Spleen (tissue), 7 donors: ENCODE measurements around the gene FOLR3.

Source experiments
- POLR2A ChIP-seq, 3 donors: fragments of 450-650 bp; IDR thresholded peaks; one replicate each; pipeline ENCODE4 v1.5.1; 2017; ENCODE audit warnings: antibody characterized with exemption in 3 of 3, mild to moderate bottlenecking in 1 of 3
- POLR2AphosphoS5 ChIP-seq, 3 donors: sonication (generic); formaldehyde crosslinking; IDR thresholded peaks; one replicate each; pipeline ENCODE4 v1.5.1; 2017; ENCODE audit warnings: antibody characterized with exemption in 3 of 3
- TF ChIP-seq, protein P1 (sequence below), 11 experiments: fragments of 200-600 bp in 7 of 11; fragments of 450-650 bp in 4 of 11; sonication (generic) in 4 of 11; IDR thresholded peaks in 8 of 11; conservative IDR thresholded peaks in 3 of 11; 1 replicate in 7 of 11; 2 replicates in 4 of 11; pipeline versions ENCODE4 v1.4.0 to v1.8.0; 2016 to 2021; ENCODE audit warnings: antibody characterized with exemption in 11 of 11, inconsistent platforms in 4 of 11, mild to moderate bottlenecking in 1 of 11
- donor health status: DM: no; HTN: no; CAD: no; lungs with moderate emphysema.
- donor health status: DM: no; HTN: no; CAD: no.
- donor health status: DM: no; HTN: no; CAD: no.

DNA sequence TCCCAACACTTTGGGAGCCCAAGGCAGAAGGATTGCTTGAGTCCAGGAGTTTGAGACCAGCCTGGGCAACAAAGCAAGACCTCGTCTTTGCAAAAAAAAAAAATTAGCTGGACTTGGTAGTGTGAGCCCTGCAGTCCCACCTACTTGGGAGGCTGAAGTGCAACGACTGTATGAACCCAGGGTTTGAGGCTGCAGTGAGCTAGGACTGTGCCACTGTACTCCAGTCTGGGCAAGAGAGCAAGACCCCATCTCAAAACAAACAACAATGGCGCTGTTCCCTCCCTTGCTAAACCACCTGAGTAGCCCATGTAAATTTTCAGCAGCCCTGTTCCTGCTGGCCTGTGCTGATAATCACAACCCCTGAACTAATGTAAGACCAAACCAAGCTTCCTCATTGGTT, 35.5 kb upstream of the FOLR3 start:
- TF ChIP-seq POLR2A (IDR thresholded peaks at IDR 0.05) (no peak), POLR2AphosphoS5 (IDR thresholded peaks at IDR 0.05) (no peak)
- TF ChIP-seq, protein P1, sequence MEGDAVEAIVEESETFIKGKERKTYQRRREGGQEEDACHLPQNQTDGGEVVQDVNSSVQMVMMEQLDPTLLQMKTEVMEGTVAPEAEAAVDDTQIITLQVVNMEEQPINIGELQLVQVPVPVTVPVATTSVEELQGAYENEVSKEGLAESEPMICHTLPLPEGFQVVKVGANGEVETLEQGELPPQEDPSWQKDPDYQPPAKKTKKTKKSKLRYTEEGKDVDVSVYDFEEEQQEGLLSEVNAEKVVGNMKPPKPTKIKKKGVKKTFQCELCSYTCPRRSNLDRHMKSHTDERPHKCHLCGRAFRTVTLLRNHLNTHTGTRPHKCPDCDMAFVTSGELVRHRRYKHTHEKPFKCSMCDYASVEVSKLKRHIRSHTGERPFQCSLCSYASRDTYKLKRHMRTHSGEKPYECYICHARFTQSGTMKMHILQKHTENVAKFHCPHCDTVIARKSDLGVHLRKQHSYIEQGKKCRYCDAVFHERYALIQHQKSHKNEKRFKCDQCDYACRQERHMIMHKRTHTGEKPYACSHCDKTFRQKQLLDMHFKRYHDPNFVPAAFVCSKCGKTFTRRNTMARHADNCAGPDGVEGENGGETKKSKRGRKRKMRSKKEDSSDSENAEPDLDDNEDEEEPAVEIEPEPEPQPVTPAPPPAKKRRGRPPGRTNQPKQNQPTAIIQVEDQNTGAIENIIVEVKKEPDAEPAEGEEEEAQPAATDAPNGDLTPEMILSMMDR (IDR thresholded peaks at IDR 0.05 in 8 of 11, conservative IDR thresholded peaks at IDR 0.05 in 3 of 11), result no peak
